OCI-M1 (cell line): ENCODE measurements around the gene TBX6.
A peak's percentile ranks its signal among the peaks of the same experiment; 100 is the strongest.
"Not testable (repeated sequence)": the region's sequence is repeated elsewhere in the genome, so short reads cannot be mapped to it uniquely, and the experiment has no call there.

Experiments used
- DNase-seq: peaks from one replicate; lab custom pipeline; 2025; lab: John Stamatoyannopoulos, UW

TBX6 gene, protein sequence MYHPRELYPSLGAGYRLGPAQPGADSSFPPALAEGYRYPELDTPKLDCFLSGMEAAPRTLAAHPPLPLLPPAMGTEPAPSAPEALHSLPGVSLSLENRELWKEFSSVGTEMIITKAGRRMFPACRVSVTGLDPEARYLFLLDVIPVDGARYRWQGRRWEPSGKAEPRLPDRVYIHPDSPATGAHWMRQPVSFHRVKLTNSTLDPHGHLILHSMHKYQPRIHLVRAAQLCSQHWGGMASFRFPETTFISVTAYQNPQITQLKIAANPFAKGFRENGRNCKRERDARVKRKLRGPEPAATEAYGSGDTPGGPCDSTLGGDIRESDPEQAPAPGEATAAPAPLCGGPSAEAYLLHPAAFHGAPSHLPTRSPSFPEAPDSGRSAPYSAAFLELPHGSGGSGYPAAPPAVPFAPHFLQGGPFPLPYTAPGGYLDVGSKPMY

DNA sequence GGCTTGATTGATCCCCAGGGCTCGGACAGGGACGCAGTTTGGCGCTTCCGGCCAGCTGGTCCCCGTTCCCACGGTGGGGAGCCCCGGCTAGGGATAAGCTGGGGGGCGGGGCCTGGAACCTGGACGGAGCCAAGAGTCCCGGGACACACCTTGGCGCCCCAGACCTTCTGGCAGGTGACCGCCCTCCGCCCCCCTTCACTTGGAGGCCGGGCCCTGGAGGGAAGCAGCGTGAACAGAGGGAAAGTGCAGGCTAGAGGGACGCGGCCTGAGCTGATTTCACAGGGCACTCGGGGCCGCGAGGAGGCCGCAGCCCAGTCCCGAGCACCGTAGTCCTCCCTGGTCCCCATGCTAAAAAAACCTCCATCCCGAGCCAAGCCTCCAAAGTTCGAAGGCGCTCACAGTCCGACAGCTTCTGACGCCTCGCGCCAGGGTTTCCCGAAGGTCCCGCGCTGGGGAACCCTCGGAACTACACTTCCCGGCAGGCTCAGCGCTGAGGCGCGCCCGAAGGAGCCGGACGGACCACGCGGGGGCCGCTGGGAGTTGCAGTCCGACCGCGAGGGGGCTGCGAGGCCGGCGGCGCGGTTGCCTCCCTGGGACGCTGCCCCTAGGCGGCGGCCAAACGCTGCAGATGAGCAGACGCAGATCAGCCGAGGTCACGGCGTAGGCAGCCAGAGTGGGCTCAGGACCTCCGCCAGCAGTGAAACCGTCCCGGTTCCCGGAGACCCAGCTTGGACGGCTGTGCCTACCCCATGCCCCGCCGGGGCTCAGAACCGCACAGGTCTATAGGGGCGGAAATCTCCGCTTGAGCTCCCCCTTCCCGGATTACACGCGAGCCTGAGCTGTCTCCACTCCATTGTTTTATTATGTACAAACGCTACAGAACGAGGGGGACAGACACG lies at the start of gene TBX6:
Gene TBX6 (minus strand): TSS at position 451 of the 899 bp plus-strand sequence. CDS start 731 bp downstream, outside the sequence.
- peak; percentile 98 for DNase-seq

DNA sequence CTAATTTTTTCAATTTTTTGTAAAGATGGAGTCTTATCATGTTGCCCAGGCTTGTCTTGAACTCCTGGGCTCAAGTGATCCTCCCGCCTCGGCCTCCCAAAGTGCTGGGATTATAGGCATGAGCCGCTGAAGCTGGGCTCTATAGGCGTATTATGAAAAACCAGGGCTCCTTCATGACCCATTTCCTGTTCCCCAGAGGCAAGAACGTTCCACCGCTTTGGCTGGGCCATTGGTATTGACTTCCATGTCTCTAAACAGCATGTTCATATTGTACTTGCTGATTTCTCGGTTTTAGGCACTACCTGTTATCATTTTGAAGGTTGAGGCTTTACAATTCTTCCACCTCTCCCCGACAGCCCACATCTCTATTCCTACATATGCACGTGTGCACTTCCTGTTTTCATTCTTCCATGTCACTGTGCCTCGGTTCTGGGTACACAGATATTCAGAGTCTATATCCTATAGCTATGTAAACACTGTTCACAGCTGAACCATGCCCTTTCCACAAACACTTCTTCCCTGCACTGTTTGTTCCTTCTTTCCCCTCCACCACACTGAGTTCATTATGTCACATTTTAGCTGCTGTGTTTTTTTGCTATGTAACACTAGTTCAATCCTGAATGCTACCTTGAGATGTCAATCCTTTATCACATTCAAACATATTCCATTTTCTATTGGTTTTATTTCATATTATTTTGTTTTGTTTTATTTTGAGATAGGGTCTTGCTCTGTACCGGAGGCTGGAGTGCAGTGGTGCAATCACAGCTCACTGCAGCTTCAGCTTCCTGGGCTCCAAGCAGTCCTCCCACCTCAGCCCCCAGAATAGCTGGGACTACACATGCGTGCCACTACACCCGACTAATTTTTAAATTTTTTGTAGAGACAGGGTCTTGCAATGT lies 48.1 kb upstream of the TBX6 start:
- peak; percentile 59 for DNase-seq

DNA sequence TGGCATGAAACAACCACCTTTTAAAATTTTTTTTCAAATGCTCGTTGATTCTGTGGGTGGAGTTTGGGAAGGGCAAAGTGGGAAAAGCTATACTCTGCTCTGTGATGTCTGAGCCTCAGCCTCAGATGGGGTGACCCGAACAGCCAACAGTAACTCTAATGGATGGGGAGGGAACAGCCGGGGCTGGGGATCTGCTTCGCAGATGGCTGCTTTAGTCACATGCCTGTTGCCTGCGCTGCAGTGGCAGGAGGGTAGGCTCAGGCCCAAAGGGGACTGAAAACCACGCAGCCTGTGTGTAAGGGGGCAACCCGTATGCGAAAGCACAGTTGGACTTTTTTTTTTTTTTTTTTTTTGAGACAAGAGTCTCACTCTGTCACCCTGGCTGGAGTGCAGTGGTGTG lies 46.2 kb upstream of the TBX6 start:
- no peak for DNase-seq

DNA sequence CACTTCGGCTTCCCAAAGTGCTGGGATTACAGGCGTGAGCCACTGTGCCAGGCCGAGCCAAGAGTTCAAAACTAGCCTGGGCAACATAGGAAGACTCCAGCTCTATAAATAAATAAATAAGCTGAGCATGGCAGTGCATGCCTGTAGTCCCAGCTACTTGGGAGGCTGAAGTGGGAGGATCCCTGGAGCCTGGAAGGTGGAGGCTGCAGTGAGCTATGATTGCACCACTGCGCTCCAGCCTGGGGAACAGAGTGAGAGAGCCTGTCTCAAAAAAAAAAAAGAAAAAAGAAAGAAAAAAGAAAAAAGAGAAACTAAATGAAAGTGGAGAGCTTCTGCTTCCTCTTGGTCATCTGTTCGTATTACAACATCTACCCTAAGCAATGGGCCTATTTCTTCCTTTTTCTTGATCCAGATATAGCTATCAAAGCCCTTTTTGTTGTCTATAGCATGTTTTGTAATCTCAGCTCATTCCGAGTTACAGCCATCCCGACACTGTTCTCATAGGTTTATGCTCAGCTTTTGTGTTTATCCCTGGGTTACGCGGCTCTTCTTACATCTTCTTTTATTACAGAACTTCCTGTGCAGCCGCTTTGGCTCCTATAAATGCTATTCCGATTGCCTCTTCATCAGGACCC lies 45.4 kb upstream of the TBX6 start:
- peak; percentile 24 for DNase-seq

DNA sequence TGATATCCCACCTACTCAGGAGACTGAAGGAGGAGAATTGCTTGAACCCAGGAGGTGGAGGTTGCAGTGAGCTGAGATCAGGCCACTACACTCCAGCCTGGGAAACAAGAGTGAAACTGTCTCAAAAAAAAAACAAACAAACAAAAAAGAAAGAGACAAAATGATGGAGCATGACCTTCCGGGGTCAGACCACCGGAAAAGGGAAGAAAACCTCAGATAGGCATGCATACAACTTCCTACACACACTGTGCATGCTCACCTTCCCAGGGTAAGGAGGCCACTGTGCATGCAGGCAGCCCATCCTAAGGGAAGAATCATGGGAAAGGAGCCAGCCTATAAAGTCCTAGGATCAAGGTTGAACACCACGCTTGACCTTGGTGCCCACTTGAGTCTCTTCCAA lies 40.9 kb upstream of the TBX6 start:
- DNase-seq, result no peak

DNA sequence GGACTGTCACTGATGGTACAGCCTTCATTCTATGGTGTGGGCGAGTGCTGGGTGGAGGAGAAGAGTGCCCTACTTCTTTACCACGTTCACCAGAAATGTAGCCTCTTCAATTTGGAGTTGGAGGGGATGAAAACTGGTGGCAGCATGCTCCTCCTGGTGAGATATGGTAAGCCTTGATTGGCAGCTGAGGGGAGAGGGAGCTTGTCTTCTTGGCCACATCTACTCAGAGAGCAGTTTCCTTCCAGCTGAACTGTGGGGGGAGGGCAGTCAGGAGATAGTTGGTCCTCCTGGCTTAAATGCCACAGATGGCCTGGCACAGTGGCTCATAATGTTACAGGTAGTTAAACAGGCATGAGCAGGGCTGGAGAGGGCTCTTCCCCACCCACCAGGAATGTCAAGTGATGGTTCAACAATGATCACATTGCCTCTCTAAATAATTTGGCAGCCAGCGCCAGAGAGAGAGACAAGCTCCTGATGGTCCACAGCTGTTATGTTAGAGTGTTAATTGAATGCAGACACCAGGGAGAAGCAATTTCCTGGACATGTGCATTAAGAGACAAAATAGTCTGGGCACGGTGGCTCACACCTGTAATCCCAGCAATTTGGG lies 40.2 kb upstream of the TBX6 start:
- DNase-seq, result no peak

DNA sequence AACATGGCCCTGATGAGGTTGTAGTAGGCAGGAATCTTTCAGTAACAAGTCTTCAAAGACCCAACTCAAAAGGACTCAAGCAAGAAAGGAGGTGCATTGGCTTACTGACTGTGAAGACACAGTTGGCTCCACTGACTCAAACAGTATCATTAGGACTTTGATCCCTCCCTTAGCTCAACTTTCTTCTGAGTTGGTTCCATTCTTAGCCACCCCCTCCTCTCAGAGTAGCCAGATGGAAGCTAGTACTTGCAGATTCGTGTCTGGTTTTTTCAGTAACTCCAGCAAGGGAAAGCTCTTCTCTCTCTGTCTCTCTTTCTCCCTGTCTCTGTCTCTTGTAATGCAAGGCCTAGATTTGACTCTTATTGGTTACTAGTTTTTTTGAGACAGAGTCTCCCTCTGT lies 36.3 kb upstream of the TBX6 start:
- DNase-seq, result no peak

DNA sequence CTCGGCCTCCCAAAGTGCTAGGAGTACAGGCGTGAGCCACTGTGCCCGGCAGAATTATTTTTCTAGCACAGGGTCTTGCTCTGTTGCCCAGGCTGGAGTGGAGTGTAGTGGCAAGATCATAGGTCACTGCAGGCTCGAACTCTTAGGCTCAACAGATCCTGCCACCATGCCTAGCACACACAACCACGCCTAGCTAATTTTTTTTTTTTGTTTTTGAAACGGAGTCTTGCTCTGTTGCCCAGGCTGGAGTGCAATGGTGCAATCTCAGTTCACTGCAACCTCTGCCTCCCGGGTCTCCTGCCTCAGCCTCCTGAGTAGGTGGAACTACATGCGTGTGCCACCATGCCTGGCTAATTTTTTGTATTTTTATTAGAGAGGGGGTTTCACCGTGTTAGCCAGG lies 34.0 kb upstream of the TBX6 start:
- DNase-seq, result not testable (repeated sequence)

DNA sequence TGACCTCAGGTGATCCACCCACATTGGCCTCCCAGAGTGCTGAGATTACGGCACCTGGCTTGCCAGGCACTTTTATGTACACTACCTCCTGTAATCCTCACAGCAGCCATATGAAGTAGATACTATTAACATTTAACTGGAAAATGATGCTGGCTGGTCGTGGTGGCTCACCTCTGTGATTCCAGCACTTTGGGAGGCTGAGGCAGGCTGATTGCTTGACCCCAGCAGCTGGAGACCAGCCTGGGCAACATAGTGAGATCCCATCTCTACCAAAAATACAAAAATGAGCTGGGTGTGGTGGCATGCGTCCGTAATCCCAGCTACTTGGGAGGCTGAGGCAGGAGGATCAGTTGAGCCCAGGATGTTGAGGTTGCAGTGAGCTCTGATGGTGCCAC lies 33.3 kb upstream of the TBX6 start:
- DNase-seq, result no peak

DNA sequence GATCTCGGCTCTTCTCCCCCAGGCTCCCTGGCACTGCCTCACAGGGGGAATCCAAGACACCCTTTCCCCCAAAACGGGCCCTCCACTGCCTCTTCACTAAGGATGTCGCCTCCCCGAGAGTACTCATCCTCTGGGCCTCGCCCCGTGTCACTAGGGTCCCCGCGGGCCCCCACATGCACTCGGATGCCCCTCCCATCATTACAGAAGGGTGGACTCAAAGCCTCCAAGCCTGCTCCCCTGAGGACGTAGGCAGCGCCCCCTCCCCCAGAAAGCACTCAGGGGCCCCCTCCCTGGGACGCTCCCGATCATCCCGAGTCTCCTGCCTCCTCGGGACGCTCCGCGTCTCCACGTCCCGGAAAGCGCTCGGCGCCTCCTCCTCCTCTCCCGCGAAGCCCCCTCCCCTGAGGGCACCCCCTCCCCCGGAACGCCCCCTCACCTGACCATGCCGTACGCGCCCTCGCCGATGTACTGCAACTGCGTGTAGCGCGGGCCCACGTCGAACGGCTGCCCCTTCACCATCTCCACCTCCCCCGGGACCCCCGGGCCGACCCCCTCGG lies 31.0 kb upstream of the TBX6 start:
- DNase-seq, result no peak

DNA sequence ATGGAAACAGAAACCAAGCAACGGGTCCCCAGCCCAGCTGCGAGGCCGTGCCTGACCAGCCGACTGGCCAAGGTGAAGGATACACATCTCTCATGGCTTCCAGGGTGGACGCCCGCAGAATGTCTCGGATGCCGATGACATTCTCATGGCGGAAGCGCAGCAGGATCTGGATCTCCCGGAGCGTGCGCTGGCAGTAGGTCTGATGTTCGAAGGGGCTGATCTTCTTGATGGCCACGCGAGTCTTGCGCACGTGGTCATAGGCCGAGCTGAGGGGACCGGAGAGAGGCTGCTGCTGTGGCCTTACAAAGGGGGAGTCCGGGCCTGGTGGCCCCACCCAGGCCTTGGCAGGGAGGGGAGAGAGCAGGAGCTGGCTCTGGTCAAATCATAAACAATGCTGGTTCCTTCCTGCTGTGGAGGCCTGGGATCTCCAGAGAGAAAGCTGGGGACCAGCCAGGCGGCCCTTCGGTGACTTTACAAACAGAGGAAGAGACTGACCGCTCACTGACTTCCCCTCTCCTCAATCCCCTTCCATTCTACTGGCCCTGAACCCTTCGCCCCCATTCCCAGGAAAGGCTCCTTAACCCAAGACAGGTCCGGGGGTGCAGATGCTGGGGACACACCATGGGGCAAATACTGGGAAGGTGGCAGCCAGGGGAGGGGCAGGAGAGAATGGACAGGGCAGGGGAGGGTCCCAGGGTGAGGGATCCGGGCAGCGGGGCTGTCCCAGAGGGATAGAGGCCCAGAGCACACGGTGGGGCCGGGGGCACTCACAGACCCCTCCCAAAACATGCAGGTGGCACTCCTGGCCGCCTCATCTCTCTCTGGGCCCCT lies 30.2 kb upstream of the TBX6 start:
- DNase-seq, result no peak

DNA sequence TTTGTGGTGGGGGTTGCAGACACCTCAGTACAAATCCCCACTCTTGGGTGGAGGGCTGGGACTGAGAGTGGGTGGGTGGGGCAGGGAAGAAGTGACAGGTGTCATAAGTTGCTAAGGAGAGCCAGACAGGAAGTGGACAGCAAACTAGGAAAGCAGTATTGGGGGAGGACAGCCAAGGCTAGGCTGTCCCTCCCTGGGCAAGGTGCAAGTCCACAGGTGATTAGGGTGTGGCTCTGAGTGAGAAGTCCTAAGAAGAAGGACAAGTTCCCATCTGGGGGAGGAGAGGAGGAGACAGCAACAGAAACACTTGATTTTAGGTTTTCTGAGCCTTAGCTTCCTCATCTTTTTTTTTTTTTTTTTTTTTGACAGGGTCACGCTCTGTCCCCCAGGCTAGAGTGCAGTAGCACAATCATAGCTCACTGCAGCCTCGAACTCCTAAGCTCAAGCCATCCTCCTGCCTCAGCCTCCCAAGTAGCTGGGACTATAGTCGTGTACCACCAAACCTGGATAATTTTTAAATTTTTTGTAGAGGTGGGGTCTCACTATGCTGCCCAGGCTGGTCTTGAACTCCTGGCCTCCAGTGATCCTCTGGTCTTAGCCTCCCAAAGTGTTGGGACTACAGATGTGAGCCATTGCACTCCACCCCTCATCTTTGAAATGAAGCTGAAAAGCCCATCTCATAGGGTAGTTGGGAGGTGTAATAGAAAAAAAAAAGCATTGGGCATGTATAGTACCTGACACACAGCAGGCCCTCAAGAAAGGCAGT lies 28.8 kb upstream of the TBX6 start:
- no peak for DNase-seq

DNA sequence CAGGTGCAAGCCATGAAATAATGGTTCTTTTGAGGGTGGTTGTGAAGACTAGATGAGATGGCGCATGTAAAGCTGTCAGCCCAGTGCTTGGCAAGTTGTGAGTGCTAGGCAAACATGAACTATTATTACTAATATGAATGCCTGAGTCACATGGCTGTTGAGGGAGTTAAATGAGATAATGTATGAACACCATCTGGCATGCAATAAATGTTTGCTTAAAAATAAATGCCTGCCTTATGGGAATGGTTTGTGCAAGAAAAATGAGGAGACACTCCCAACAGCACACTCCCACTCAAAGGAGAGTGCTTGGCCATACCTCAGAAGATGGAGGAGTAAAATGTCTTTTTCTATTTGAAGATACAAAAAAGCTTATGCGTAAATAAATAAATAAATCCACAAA lies 27.7 kb upstream of the TBX6 start:
- DNase-seq, result no peak

DNA sequence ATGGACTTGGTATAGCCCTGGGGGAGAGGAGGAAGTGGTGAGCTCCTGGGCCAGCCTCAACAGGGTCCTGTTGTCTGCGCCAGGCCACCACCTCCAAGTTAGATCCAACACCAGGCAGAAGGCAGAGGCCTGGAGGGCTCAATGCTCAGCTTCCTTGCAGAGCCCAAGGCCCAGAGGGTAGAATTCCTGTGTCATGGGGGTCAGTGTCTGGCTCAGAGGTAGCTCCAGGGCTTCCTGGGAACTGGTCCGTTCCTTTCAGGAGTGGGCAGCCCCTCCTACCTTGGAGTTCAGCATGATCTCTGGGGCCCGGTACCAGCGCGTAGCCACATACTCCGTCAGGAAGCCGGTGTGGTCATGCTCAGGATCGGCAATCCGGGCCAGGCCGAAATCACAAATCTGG lies 26.0 kb upstream of the TBX6 start:
- DNase-seq, result no peak

DNA sequence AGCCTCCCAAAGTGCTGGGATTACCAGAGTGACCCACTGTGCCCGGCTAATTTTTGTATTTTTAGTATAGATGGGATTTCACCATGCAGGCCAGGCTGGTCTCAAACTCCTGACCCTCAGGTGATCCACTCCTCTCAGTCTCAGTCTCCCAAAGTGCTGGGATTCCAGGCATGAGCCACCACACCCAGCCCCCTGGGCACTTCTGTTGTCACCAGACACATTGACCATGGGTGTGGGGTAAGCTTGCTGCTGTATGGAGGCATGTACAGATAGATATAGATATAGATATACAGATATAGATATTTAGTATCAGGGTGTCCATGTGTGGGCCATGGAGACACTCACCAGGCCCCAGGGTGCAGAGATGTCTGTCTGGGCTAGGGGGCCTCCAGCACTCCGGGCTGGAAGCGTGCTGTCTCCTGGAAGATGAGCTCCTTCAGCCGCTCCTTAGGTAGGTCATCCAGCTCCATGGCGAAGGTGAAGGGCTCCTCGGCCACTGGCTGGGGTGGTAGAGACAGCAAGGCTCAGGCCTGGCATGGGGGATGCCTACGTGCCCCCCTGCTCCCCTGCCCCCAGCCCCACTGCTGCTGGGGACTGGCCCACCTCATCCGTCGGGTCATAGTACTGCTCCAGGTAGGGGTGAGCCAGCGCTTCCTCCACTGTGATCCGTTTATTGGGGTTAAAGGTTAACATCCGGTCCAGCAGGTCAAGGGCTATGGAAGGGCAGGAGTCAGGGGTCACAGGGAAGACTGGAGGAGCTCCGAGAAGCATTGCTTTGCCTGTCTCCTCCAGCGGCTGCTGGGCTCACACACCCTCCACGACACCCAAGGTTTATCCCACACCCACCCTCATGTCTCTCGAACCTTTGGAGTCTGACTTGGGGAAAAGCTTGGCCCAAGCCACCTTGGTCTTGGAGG lies 24.8 kb upstream of the TBX6 start:
- DNase-seq, result no peak

DNA sequence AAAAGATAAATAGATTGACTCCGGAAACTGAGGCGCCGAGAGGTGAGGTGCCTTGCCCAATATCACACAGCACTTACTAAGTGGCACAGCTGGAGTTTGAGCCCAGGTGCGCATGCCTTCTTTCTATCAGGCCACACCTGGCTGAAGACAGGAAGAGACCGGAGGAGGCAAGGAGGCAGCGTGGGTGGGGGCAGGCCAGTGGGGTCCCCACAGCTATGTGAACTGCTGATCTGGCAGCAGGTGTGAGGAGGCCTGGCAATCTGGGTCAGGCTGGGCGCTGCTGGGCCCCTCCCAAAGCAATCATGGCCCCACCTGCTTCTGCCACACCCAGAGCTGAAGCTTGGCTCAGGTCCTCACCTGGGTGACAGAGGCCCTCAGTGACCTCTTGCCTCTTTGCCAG lies 23.5 kb upstream of the TBX6 start:
- no peak for DNase-seq

DNA sequence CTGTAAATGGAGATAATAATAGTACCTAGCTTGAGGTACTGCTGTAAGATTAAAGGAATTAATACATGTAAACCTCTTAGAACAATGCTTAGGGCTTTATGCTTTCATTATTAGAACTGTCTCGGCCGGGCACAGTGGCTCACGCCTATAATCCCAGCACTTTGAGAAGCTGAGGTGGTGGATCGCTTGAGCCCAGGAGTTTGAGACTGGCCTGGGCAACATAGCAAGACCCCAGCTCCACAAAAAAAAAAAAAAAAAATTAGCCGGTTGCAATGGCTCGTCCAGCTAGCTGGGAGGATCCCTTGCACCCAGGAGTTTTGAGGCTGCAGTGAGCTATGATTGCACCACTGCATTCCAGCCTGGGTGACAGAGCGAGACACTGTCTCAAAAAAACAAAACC lies 23.1 kb upstream of the TBX6 start:
- DNase-seq, result not testable (repeated sequence)

DNA sequence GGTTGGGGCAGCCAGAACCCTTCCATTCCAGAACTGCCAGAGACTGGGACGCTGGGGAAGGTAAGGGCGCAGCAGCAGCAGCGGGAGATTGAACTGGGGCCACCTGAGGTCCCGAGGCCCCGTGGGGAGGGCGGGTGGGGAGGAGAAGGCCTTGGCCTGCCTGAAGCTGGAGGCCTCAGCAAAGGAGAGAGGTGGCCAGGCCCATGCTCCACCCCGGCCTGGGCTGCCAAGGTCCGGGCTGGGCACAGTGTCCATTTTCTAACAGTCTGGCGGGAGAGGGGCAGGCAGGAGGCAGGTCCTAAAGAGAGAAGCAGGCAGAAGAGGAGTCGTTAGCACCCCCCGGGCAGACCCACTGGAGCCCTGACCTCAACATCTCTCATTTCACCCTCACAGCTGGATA lies 22.7 kb upstream of the TBX6 start:
- DNase-seq, result no peak
